ENCODE results near the gene TMEM212. TPM values are rescaled to one million over a fixed set of nuclear protein-coding genes. Genes with fewer than 3 reads are reported as not detected.

Gene TMEM212
- total and polyA plus RNA-seq, 2 donors (not counting 3 experiments of a cell fraction or from before 2014, with no cell fraction given): not detected

- Histone ChIP-seq H3K4me2 (ENCODE audit: insufficient read depth, low read length) (peak within 1 kb of the TSS; percentile 89), H3K79me2 (ENCODE audit: control insufficient read depth, insufficient read depth, low read length) (peaks cover 21% of the 10 kb centered on the region), H3K4me3 (replicated peaks in 1 of 3; ENCODE audit: insufficient read depth in 1 of 3, low read depth in 1 of 3, low read length in 3 of 3) (peak within 1 kb of the TSS; percentile 35 to 71 (median 60)), H3K9me1 (replicated peaks; ENCODE audit: control insufficient read depth, extremely low read depth, insufficient read depth, low read length) (no peaks in the 10 kb centered on the region), H3K9me3 (replicated peaks; ENCODE audit: control insufficient read depth, insufficient read depth, low read length) (no peaks in the 10 kb centered on the region), H3K27ac (ENCODE audit: insufficient read depth, low read depth, low read length) (peak within 1 kb of the TSS; percentile 93), H3K9ac (replicated peaks; ENCODE audit: extremely low read depth, insufficient read depth, low read length) (peak within 1 kb of the TSS; percentile 98), H4K20me1 (replicated peaks; ENCODE audit: control insufficient read depth, extremely low read depth, insufficient read depth, low read length) (no peaks in the 10 kb centered on the region), H2AFZ (ENCODE audit: low read depth, low read length) (peak within 1 kb of the TSS; percentile 2), H3K27me3 (ENCODE audit: control insufficient read depth in 2 of 2, insufficient read depth in 2 of 2, low read length in 2 of 2) (no peaks in the 10 kb centered on the region), H3K4me1 (ENCODE audit: control insufficient read depth, extremely low read depth, insufficient read depth, low read length) (peaks cover 45% of the 10 kb centered on the region), H3K36me3 (ENCODE audit: control insufficient read depth in 2 of 2, extremely low read depth in 1 of 2, insufficient read depth in 2 of 2, low read length in 2 of 2) (no peaks in the 10 kb centered on the region)
- no TSS peak for BruUV-seq (replicated peaks)
- no peak for FAIRE-seq
- intact Hi-C loops (cut with micrococcal nuclease) (loop anchor here (1.0 kb wide), 3 partner anchors 20 to 24 kb away; no protein-coding TSS in a partner anchor), dilution Hi-C loops (cut with MboI; ENCODE audit: extremely low pct_ligation_motif_present, low sequenced_read_pairs) (no loop called here)
- DNase-seq (ENCODE audit: low read depth, low spot score): peak; percentile 79
- TF ChIP-seq MAX (IDR thresholded peaks at IDR 0.05; ENCODE audit: insufficient read depth, insufficient read length) (no peak), POLR2AphosphoS5 (IDR thresholded peaks at IDR 0.05; ENCODE audit: insufficient read depth, low read depth, low read length) (peak; percentile 81), POLR2A (IDR thresholded peaks at IDR 0.05; ENCODE audit: low read depth, low read length) (peak; percentile 82)
- ChIA-PET CTCF (interaction anchor here (1.0 to 3.2 kb wide), 8 partner anchors 12 to 233 kb away, joined by 3 to 24 read pairs (median 5); no protein-coding TSS in a partner anchor), POLR2A (interaction anchor here (1.3 to 1.9 kb wide), 3 partner anchors 8 to 20 kb away, joined by 3 to 8 read pairs (median 6); no protein-coding TSS in a partner anchor)
These were observed 33.1 kb upstream of the TMEM212 start, which contains the start of gene PLD1 for GRCh38 chr3:171809861-171810628. Gene PLD1, minus strand, starts transcription at chr3:171810483. Its CDS starts 72,432 bp downstream, at chr3:171738051.

- Histone ChIP-seq H4K20me1 (replicated peaks; ENCODE audit: control insufficient read depth, extremely low read depth, insufficient read depth, low read length) (no peaks in the 10 kb centered on the region), H3K9me3 (replicated peaks; ENCODE audit: control insufficient read depth, insufficient read depth, low read length) (no peaks in the 10 kb centered on the region), H3K79me2 (ENCODE audit: control insufficient read depth, insufficient read depth, low read length) (peaks cover 14% of the 10 kb centered on the region), H3K4me1 (ENCODE audit: control insufficient read depth, extremely low read depth, insufficient read depth, low read length) (peaks cover 38% of the 10 kb centered on the region), H3K4me2 (ENCODE audit: insufficient read depth, low read length) (peak overlapping the region; percentile 89), H3K27me3 (ENCODE audit: control insufficient read depth in 2 of 2, insufficient read depth in 2 of 2, low read length in 2 of 2) (no peaks in the 10 kb centered on the region), H3K36me3 (ENCODE audit: control insufficient read depth in 2 of 2, extremely low read depth in 1 of 2, insufficient read depth in 2 of 2, low read length in 2 of 2) (no peaks in the 10 kb centered on the region), H2AFZ (ENCODE audit: low read depth, low read length) (peak overlapping the region; percentile 2), H3K9ac (replicated peaks; ENCODE audit: extremely low read depth, insufficient read depth, low read length) (peak overlapping the region; percentile 98), H3K27ac (ENCODE audit: insufficient read depth, low read depth, low read length) (peak overlapping the region; percentile 93), H3K4me3 (replicated peaks in 1 of 3; ENCODE audit: insufficient read depth in 1 of 3, low read depth in 1 of 3, low read length in 3 of 3) (peak overlapping the region; percentile 35 to 71 (median 60)), H3K9me1 (replicated peaks; ENCODE audit: control insufficient read depth, extremely low read depth, insufficient read depth, low read length) (no peaks in the 10 kb centered on the region)
- FAIRE-seq (no peak), DNase-seq (ENCODE audit: low read depth, low spot score) (no peak)
- dilution Hi-C loops (cut with MboI; ENCODE audit: extremely low pct_ligation_motif_present, low sequenced_read_pairs) (no loop called here), intact Hi-C loops (cut with micrococcal nuclease) (loop anchor here (1.0 kb wide), 2 partner anchors 20 to 22 kb away; no protein-coding TSS in a partner anchor)
- no peak for TF ChIP-seq FOS (IDR thresholded peaks at IDR 0.05; ENCODE audit: borderline replicate concordance, insufficient read depth, low read length)
- TF ChIP-seq POLR2A (IDR thresholded peaks at IDR 0.05; ENCODE audit: low read depth, low read length): peak; percentile 17
- TSS peak; percentile 24 for BruUV-seq (replicated peaks)
- CTCF ChIA-PET: interaction anchor here (1.0 to 3.2 kb wide), 8 partner anchors 11 to 232 kb away, joined by 3 to 24 read pairs (median 5); no protein-coding TSS in a partner anchor
- POLR2A ChIA-PET: interaction anchor here (1.3 to 1.9 kb wide), 4 partner anchors 9 to 20 kb away, joined by 3 to 8 read pairs (median 4); no protein-coding TSS in a partner anchor
These were observed 32.4 kb upstream of the TMEM212 start for GRCh38 chr3:171810629-171811294.

All from endothelial cell of umbilical vein (primary cell).